CD4-positive, alpha-beta T cell treated with Interferon alpha-2 for 1 hour (primary cell): ENCODE data around the gene CRACR2B.

Source experiments
- DNase-seq, 2 donors: peaks; one replicate each; pipeline ENCODE4 v3.0.0-alpha.2; 2020 to 2022

CRACR2B gene

GRCh38 chr11:839875-840617, 12.3 kb downstream of the CRACR2B start:
- no peak for DNase-seq

DNA sequence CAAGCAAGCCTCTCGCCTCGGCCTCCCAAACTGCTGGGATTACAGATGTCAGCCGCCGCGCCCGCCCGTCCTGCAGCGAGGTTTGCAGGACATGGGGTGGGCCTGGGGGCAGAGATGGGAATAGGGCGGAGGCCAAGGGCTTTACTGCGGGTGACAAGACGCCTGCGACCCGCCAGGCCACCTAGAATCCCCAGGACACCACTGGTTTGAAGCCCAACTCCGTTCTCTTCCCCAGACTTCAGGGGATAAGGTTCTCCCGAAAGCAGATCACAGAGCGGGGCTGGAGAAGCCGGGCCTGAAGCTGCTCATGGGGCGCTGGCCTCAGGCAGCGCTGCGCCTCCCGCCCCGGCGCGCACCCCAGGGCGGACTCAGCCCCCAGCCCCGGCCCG, 14.3 kb downstream of the CRACR2B start:
- DNase-seq = no peak

DNA sequence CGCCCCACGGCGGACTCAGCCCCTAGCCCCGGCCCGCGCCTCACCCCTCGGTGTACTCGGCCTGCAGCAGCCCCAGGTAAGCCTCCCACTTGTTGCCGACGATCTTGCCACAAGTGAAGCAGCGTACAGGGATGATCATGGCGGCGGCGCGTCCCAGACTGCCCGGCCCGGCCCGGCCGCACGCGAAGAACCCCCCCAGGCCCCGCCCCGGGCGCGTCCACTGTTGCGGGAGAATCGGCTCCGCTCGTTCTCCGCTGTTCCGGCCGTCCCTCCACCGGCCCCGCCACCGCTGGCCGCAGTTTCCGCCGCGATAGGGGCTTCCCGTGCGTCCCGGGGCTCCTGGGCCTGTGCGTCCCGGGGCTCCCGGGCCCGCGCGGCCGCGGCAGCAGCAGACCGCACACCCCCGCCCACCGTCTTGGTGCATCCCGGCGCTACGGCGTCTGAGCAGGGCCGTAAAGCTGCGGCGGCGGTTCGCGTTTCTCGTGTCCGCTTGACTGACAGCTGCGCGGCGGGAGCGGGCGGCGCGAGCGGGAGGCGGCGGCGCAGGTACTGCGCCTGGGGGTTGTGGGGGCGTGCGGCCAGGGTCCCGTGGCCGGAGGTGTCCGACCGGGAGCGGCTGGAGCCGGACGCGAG, 14.8 kb downstream of the CRACR2B start, which contains the start of the genes POLR2L and TSPAN4:
POLR2L (minus strand) TSS at position 160 of the 633 bp plus-strand sequence; CDS start at position 139, 21 bp downstream.
TSPAN4 (plus strand) TSS at position 483 of the 633 bp plus-strand sequence. CDS start 7,453 bp downstream, outside the sequence.
- DNase-seq = peak; percentile 83 to 91

DNA sequence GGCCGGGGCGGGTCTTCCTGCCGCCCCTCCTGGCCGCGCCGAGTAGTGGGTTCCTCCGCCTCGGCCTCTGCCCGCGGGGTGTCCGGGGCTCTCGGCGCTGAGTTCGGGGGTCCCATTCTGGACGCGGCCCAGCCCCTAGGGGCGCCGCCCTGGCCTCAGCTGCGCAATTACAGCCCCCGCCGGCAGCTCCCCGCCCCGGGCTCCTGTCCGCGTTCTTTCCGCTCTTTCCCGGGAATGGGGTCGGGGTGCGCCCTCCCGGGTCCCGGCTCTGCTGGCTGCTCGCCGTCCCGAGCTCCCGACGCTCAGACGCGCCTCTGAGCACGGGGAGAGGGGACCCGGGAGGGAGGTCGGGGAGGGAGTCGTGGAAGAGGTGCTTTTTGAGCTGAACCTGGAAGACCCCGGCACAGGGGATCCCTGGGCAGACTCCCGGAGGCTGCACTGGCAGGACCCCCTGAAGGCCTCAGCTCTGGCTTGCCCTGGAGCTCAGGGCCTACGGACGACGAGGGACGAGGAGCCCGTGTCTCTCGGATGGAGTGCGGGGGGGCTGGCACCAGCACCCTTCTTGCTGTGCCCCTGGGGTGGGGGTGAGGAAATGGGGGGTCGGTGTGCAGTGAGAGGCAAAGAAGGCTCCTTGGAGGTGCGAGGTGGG, 15.5 kb downstream of the CRACR2B start:
- no peak for DNase-seq

GRCh38 chr11:843818-844692, 16.3 kb downstream of the CRACR2B start:
- DNase-seq = peak in 1 of 2 donors; percentile 57

GRCh38 chr11:844693-845644, 17.2 kb downstream of the CRACR2B start:
- peak in 1 of 2 donors; percentile 45 for DNase-seq

GRCh38 chr11:845872-846495, 18.3 kb downstream of the CRACR2B start:
- no peak for DNase-seq

GRCh38 chr11:846496-847098, 18.9 kb downstream of the CRACR2B start:
- no peak for DNase-seq

- no peak for DNase-seq
Observed at GRCh38 chr11:847876-848275, 20.2 kb downstream of the CRACR2B start.

DNA sequence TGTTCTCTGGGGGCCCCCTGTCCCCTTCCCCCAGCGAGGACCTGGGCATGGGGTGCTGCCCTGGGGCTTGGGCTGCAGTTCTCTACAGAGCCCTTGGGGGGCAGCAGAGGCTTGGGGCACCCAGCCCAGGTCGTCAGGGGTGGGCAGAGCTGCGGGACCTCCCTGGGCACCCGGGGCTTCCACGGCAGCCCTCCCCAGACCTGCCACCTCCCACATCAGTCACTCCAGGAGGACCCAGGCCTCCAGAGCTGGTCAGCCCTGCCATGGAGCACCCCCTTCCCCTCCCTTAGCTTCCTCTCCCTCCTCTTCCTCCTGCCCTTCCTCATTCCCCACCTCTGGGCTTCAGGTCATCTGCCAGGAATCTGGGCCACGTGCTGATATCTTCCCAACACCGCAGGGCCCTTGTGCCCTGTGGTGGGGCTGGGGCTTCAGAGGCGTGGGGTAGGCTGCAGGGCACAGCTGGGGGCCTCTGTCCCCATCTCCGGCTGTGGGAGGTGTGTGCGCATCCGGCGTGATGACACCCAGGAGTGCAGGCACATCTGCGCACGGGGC, 20.7 kb downstream of the CRACR2B start:
- peak; percentile 60 to 72 for DNase-seq

DNA sequence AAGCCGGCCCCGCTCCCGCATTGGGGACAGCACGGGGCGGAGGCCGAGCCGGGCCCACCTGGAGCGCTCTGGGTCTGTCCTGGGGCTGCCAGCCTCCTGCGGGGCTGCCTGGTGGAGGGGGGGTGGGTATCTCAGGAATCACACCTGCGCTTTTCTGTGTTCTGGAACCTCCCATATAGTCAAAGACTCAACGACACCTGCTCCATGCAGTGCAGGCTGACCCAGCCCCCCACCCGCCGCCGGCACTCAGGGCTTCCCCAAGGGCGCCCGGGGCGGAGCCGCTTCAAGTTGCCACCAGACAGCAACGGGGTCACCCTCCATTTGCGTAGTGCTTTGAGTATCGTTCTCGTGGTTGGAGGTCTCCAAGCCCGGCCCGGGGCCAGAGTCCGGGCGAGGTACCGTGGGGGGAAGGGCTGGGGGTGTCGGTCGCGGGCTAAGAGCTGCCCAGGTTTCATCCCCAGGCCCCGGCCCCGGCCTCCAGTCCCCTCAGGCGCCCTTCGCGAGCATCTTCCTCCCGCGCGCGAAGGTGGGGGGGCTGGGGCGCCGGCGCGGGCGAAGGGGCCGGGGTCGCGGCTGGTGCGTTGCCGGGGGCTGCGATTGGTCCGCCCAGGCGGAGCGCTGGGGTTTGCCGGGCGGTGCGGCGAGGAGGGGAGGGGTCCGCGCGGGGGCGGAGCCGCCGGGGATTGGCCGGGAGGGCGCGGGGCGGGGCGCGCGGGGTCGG, 21.5 kb downstream of the CRACR2B start:
- peak in 1 of 2 donors; percentile 48 for DNase-seq

DNA sequence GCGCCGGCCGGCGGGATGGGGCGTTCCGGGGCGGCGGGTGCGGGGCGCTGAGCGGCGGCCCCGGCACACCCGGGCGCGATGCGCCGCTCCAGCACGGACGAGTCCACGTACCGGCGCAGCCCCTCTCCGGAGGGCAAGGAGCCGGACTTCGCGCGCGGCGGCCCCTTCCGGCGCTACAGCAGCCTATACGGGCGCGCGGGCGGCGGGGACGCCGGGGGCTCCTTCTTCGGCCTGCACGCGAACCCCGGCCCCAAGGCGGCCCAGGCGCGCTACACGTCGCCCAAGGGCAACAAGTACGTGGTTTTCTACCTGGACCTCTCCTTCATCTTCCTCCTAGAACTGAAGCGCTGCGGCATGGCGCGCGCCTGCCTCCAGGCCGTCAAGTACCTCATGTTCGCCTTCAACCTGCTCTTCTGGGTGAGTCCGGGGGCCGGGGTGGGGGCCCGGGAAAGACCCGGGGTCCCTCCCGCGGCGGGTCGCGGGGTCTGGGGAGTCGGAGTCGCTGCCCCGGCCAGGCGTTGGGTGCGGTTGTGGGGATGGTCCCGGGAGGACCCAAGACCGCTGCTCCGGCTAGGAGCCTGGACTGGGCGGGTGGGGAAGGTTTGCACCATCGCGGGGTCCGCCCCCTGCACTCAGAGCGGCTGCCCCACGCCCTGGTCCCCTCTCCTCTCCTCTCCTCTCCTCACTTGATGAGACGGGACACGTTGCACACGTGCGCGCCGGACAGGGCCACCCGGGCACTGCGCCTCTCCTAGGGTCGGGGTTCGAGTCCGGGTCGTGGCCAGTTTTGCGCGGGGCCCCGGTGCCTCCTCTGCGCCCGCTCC, 22.4 kb downstream of the CRACR2B start:
- no peak for DNase-seq

GRCh38 chr11:850775-851763, 23.4 kb downstream of the CRACR2B start:
- no peak for DNase-seq

DNA sequence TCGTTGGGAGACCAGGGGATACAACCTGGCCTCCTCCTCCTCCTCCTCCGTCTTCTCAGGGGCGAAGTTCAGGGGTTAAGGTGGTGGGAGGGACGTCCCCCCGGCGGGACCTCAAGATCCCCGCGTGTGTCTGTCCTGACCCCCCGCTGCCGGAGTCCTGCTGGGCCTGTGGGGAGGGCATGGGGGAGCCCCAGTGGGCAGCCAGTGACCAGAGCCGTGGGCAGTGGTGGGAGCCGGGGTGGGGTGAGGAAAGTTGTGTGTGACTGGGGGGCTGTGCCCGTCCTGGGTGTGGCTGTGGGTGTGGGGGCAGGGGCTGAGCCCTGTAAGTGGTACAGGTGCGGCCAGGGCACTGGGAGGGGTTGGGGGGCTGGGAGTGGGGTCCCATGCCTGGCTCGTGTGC, 25.0 kb downstream of the CRACR2B start:
- no peak for DNase-seq

DNA sequence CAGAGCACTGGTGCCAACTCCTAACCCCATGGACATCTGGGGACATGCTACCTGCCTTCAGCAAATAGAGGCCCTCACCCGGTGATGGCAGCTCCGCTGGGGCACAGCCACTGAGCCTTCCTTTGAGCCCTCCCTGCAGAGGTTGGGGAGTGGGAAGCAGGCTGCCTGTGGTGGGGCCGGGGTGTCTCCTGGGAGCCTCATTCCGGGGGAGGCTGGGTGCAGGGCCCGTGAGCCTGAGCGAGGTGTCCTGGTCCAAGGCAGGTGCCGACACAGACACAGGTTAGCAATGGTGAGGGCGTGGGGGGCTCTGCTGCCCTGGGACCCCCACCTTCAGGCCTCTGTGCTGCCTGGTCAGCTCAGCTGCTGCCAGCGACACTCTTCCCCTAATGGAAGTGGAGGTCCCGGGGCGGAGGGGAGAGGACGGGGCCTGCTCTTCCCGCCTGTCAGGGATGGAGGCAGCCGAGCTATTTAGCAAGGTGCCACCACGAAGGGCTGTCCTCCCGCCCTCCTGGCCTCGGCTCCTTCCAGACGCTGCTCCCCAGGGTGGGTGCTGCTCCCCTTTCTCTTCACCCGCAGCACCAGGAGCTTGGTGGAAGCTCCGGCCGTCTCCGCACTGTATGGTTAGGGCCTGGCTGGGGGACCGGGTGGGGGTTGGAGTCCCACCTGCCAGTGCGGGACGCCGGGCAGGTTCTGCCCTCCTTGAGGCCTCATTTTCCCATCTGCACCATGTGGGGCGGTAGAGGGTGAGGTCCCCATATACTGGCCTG, 26.1 kb downstream of the CRACR2B start:
- no peak for DNase-seq

DNA sequence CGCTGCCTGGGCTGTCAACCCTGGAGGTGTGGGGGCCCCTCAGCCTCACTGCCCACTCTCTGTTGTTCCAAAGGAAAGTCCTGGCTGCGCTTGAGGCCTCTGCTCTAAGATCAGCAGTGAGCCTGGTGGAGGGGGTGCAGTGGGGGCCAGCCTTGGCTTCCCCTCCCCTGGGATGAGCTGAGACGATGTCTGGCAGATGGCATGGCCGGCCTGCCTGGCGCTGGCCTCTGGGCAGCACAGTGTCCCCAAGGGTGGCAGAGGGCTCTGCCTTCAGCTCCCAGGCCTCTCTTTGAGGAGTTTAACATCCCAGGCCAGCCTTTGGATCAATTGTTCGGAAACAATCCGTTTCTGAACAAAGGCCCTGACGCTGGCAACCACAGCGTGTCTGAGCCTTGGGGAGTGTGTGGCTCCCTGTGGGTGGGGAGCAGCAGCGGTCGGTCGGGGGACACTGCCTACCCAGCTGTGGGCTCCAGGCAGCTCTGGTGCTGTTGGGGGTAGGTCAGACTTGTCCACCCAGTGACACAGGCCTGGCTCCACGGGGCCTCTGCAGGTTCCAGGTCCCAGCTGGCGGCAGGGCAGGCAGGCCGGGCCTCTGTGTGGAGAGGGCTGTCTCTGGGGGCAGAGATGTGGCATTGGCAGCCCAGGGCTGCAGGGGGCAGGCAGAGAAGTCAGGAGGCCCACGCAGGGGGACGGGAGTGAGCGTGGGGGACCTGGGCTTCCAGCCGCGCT, 27.0 kb downstream of the CRACR2B start:
- DNase-seq = no peak
